K562 (cell line): ENCODE data around the gene IQGAP3. TPM values are rescaled to one million over a fixed set of nuclear protein-coding genes. Genes with fewer than 3 reads are reported as not detected.

ENCODE experiments used
- ARNT ChIP-seq, 2 experiments: fragments of 450-650 bp; IDR thresholded peaks; 2 replicates each; pipeline ENCODE4 v1.6.1; 2016; ENCODE audit warnings: mild to moderate bottlenecking in 1 of 2
- CBFA2T3 ChIP-seq: fragments of 450-650 bp; IDR thresholded peaks from 2 replicates; pipeline ENCODE4 v1.6.1; 2017
- HMBOX1 ChIP-seq: sonication (generic); IDR thresholded peaks from 2 replicates; pipeline ENCODE4 v1.6.1; 2016
- HMGN3 ChIP-seq: IDR thresholded peaks from 2 replicates; pipeline ENCODE4 v1.6.1; 2011; ENCODE audit warnings: borderline replicate concordance, low read depth, mild to moderate bottlenecking, mixed read lengths, low read length; ENCODE audit not compliant: insufficient read length; ENCODE audit errors: extremely low read depth
- KDM2B ChIP-seq: fragments of 250-450 bp; sonication (Bioruptor Pico); IDR thresholded peaks from 2 replicates; pipeline ENCODE4 v1.8.0; 2021; ENCODE audit warnings: mild to moderate bottlenecking, moderate library complexity
- MED1 ChIP-seq: sonication (generic); formaldehyde crosslinking; IDR thresholded peaks from 2 replicates; pipeline ENCODE4 v1.8.1; 2023; ENCODE audit warnings: missing genetic modification reagents, borderline replicate concordance
- MGA ChIP-seq: fragments of 450-650 bp; IDR thresholded peaks from 2 replicates; pipeline ENCODE4 v1.6.1; 2016; ENCODE audit warnings: mild to moderate bottlenecking, moderate library complexity
- MITF ChIP-seq: IDR thresholded peaks from 2 replicates; pipeline ENCODE4 v1.6.1; 2014; ENCODE audit warnings: antibody characterized with exemption
- MTA2 ChIP-seq: fragments of 450-650 bp; IDR thresholded peaks from 2 replicates; pipeline ENCODE4 v1.6.1; 2016; ENCODE audit warnings: low read depth
- STAT5B ChIP-seq: fragments of 250-450 bp; sonication (Bioruptor Pico); IDR thresholded peaks from 2 replicates; pipeline ENCODE4 v1.8.0; 2021; ENCODE audit warnings: mild to moderate bottlenecking, inconsistent platforms
- TFAP4 ChIP-seq: sonication (generic); formaldehyde crosslinking; IDR thresholded peaks from 2 replicates; pipeline ENCODE4 v1.8.0; 2022; ENCODE audit warnings: missing genetic modification reagents, mild to moderate bottlenecking, moderate library complexity, borderline replicate concordance
- XRCC3 ChIP-seq: fragments of 450-650 bp; IDR thresholded peaks from 2 replicates; pipeline ENCODE4 v1.6.1; 2017; ENCODE audit warnings: mild to moderate bottlenecking, moderate library complexity
- ZNF695 ChIP-seq: fragments of 450-650 bp; formaldehyde crosslinking; IDR thresholded peaks from 2 replicates; pipeline ENCODE4 v1.4.0; 2020; ENCODE audit warnings: mild to moderate bottlenecking, moderate library complexity
- ZNF696 ChIP-seq: fragments of 250-450 bp; sonication (Bioruptor Pico); conservative IDR thresholded peaks from 2 replicates; pipeline ENCODE4 v1.4.0; 2020; ENCODE audit warnings: mild to moderate bottlenecking, moderate library complexity
- polyA plus RNA-seq, 8 experiments: library from polyadenylated mRNA; depleted of rRNA in 4 of 8; stranded (reverse) in 5 of 8; unstranded in 3 of 8; fragments of >200 nt; fragmentation: Nextera tagmentation in 2 of 8; fragmentation: Illumina TruSeq in 1 of 8; extraction: Ambion mirVana in 2 of 8; extraction: Trizol in 1 of 8; gene quantifications; 2 replicates each; pipeline versions ENCODE4 v1.2.1 to v1.2.3, GENCODE V29; 2011 to 2014; ENCODE audit warnings: inconsistent platforms in 1 of 8, missing spikeins in 1 of 8
- total RNA-seq, 7 experiments: library from RNA; depleted of rRNA in 6 of 7; stranded (reverse); fragments of >200 nt in 6 of 7; fragmentation: Illumina TruSeq in 2 of 7; extraction: Trizol in 2 of 7; gene quantifications; 2 replicates each; pipeline versions ENCODE4 v1.2.1 to v1.2.3, GENCODE V29; 2011 to 2021; ENCODE audit warnings: low replicate concordance in 1 of 7

IQGAP3 gene
- total and polyA plus RNA-seq, 9 of the 15 experiments (the other 6 are each of a cell fraction or from before 2014, with no cell fraction given): 1.4 to 16.6 (median 11.9) TPM

DNA sequence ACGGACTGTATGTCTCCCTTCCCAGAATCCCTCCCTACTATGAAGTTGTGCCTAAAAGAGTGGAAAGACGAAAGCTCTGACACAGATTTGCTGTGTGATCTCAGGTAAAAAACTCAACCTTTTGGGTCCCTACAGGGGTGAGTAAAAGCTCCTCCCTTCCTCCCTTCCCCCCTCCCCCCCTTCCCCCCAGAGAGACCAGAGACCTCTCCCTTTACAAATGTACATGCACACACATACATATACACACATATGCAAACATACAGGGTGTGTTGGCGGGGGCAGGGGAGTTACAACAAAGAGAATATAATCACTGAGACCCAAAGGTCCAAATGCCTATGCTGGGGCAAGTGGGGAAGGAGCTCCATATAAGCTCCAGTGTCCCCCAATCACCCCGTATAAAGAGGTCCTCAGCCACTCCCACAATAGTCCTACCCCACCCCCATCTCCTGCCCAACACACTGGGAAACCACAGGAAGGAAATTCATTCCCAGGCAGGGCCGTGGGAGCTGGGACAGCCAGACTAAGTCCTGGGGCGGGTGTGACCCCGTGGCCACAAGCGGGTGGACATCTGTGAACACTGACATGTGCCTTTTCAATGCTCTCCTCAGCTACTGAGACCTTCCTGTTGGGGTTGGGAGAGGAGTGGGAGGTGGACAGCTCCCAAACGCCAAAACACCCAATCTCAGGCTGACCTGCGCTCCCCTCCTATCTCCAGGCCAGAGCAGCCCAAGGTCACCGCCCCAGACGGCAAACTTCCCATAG, 73.8 kb downstream of the IQGAP3 start (continued):
- no peak for TF ChIP-seq KDM2B (CRISPR knock-in tag)
- TF ChIP-seq HMGN3: no peak
- no peak for TF ChIP-seq MTA2
- no peak for TF ChIP-seq MITF
- TF ChIP-seq MED1 (CRISPR knock-in tag): no peak
- no peak for TF ChIP-seq ZNF695 (CRISPR knock-in tag)
- no peak for TF ChIP-seq TFAP4 (CRISPR knock-in tag)
- no peak for TF ChIP-seq ARNT (IDR thresholded peaks at IDR 0.05)
- no peak for TF ChIP-seq ZNF696 (CRISPR knock-in tag)
- peak; percentile 32 for TF ChIP-seq CBFA2T3
- no peak for TF ChIP-seq STAT5B (CRISPR knock-in tag)
- TF ChIP-seq XRCC3: no peak
- TF ChIP-seq HMBOX1: no peak
- no peak for TF ChIP-seq MGA
